Measurements from ENCODE around the gene E2F4. TPM values are rescaled to one million over a fixed set of nuclear protein-coding genes. Genes with fewer than 3 reads are reported as not detected.

Gene E2F4
- total and polyA plus RNA-seq, 2 of the 13 experiments (the other 11 are each of a cell fraction or from before 2014, with no cell fraction given): 84.8 to 91.2 TPM

DNA sequence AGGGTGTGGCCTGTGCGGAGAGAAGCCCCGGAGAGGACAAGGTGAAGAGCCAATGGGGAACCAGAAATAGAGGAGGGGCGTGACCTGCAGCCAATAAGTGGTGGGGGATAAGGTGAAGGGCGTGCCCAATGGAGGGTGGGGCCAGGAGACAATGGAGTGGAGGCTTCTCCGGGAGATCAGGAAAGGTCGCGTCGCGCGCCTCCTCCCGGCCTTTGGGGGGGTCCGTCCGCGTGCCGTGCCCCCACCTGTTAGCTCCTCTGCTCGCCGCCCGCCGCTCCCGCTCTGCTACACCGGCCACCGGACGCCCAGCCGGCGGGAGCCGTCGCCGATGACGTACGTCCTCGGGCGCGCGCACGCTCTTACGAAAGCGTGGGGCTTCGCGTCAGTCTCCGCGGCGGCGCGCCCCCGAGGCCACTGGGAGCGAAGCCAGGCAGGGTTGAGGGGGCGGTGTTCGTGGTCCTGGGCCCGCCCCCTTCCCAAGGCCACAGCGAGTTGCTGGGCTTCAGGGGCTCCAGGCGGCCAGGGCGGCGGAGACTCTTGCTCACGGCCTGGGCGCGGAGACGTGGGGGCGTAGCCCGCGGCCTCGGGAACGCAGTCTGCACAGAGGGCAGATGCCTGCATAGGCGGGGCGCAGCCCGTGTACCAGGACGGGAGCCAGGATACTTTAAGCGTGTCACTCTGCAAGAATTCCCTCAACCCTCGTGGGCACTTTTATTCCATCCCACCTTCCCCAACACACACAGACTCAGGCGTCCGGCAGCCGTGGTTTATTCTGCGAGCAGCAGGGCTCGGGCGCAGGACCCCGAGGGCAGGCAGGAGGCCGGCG is 8.1 kb upstream of the E2F4 start, which contains the start of gene MATCAP1 (continued):
- TF ChIP-seq HNRNPUL1 (IDR thresholded peaks at IDR 0.05; ENCODE audit: low read depth, low read length) (no peak), NCOA1 (CRISPR knock-in tag; IDR thresholded peaks at IDR 0.05) (no peak), NFYB (CRISPR knock-in tag; IDR thresholded peaks at IDR 0.05) (peak; percentile 96), ZNF282 (IDR thresholded peaks at IDR 0.05; ENCODE audit: partially characterized antibody) (no peak), ZNF382 (CRISPR knock-in tag; IDR thresholded peaks at IDR 0.05; ENCODE audit: borderline replicate concordance) (no peak), ZNF10 (CRISPR knock-in tag; IDR thresholded peaks at IDR 0.05; ENCODE audit: borderline replicate concordance, low read depth) (no peak), TBX3 (IDR thresholded peaks at IDR 0.05; ENCODE audit: borderline replicate concordance) (no peak), ZNF607 (CRISPR knock-in tag; IDR thresholded peaks at IDR 0.05; ENCODE audit: borderline replicate concordance) (peak; percentile 51), ZMAT3 (CRISPR knock-in tag; conservative IDR thresholded peaks at IDR 0.05) (no peak; the same call in 1 of the 2 replicates), RCOR2 (CRISPR knock-in tag; IDR thresholded peaks at IDR 0.05) (no peak), CSRNP1 (CRISPR knock-in tag; IDR thresholded peaks at IDR 0.05) (peak; percentile 97), NR0B2 (CRISPR knock-in tag; IDR thresholded peaks at IDR 0.05) (0 out of 2 replicates have a peak, but pooled peaks have one; percentile 21)
- TF ChIP-seq, protein P1, sequence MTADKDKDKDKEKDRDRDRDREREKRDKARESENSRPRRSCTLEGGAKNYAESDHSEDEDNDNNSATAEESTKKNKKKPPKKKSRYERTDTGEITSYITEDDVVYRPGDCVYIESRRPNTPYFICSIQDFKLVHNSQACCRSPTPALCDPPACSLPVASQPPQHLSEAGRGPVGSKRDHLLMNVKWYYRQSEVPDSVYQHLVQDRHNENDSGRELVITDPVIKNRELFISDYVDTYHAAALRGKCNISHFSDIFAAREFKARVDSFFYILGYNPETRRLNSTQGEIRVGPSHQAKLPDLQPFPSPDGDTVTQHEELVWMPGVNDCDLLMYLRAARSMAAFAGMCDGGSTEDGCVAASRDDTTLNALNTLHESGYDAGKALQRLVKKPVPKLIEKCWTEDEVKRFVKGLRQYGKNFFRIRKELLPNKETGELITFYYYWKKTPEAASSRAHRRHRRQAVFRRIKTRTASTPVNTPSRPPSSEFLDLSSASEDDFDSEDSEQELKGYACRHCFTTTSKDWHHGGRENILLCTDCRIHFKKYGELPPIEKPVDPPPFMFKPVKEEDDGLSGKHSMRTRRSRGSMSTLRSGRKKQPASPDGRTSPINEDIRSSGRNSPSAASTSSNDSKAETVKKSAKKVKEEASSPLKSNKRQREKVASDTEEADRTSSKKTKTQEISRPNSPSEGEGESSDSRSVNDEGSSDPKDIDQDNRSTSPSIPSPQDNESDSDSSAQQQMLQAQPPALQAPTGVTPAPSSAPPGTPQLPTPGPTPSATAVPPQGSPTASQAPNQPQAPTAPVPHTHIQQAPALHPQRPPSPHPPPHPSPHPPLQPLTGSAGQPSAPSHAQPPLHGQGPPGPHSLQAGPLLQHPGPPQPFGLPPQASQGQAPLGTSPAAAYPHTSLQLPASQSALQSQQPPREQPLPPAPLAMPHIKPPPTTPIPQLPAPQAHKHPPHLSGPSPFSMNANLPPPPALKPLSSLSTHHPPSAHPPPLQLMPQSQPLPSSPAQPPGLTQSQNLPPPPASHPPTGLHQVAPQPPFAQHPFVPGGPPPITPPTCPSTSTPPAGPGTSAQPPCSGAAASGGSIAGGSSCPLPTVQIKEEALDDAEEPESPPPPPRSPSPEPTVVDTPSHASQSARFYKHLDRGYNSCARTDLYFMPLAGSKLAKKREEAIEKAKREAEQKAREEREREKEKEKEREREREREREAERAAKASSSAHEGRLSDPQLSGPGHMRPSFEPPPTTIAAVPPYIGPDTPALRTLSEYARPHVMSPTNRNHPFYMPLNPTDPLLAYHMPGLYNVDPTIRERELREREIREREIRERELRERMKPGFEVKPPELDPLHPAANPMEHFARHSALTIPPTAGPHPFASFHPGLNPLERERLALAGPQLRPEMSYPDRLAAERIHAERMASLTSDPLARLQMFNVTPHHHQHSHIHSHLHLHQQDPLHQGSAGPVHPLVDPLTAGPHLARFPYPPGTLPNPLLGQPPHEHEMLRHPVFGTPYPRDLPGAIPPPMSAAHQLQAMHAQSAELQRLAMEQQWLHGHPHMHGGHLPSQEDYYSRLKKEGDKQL (CRISPR knock-in tag; IDR thresholded peaks at IDR 0.05; ENCODE audit: low read depth): peak; percentile 34; the same call in 1 of the 2 replicates
- TF ChIP-seq, protein P2, sequence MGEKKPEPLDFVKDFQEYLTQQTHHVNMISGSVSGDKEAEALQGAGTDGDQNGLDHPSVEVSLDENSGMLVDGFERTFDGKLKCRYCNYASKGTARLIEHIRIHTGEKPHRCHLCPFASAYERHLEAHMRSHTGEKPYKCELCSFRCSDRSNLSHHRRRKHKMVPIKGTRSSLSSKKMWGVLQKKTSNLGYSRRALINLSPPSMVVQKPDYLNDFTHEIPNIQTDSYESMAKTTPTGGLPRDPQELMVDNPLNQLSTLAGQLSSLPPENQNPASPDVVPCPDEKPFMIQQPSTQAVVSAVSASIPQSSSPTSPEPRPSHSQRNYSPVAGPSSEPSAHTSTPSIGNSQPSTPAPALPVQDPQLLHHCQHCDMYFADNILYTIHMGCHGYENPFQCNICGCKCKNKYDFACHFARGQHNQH (CRISPR knock-in tag; IDR thresholded peaks at IDR 0.05): peak; percentile 75; the same call in 1 of the 2 replicates
- TF ChIP-seq, protein P3, sequence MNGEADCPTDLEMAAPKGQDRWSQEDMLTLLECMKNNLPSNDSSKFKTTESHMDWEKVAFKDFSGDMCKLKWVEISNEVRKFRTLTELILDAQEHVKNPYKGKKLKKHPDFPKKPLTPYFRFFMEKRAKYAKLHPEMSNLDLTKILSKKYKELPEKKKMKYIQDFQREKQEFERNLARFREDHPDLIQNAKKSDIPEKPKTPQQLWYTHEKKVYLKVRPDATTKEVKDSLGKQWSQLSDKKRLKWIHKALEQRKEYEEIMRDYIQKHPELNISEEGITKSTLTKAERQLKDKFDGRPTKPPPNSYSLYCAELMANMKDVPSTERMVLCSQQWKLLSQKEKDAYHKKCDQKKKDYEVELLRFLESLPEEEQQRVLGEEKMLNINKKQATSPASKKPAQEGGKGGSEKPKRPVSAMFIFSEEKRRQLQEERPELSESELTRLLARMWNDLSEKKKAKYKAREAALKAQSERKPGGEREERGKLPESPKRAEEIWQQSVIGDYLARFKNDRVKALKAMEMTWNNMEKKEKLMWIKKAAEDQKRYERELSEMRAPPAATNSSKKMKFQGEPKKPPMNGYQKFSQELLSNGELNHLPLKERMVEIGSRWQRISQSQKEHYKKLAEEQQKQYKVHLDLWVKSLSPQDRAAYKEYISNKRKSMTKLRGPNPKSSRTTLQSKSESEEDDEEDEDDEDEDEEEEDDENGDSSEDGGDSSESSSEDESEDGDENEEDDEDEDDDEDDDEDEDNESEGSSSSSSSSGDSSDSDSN (CRISPR knock-in tag; IDR thresholded peaks at IDR 0.05): peak; percentile 85
- TF ChIP-seq, protein P4, sequence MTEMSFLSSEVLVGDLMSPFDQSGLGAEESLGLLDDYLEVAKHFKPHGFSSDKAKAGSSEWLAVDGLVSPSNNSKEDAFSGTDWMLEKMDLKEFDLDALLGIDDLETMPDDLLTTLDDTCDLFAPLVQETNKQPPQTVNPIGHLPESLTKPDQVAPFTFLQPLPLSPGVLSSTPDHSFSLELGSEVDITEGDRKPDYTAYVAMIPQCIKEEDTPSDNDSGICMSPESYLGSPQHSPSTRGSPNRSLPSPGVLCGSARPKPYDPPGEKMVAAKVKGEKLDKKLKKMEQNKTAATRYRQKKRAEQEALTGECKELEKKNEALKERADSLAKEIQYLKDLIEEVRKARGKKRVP (CRISPR knock-in tag; IDR thresholded peaks at IDR 0.05): no peak
